ENCODE data around the gene PTGFR.

DNA sequence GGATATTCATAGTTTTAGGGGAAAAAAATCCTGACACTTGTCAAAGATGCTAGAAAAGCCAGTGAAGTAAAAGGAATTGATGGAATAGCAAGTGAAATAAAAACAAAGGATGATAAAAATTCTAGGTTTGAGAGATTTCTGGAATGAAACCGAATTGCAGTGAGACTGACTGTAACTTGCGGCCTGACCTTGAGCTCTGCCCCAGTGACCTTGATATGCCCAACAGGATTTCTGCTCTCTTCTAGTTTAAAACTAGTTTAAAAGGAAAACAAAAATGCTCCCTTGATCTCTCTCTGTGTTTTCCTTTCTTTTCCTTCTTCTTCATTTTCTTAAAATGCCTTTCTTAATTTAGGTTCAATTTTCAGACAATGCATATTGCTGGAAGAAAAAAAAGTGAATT is 74.6 kb downstream of the PTGFR start:
- TF ChIP-seq, protein P1, sequence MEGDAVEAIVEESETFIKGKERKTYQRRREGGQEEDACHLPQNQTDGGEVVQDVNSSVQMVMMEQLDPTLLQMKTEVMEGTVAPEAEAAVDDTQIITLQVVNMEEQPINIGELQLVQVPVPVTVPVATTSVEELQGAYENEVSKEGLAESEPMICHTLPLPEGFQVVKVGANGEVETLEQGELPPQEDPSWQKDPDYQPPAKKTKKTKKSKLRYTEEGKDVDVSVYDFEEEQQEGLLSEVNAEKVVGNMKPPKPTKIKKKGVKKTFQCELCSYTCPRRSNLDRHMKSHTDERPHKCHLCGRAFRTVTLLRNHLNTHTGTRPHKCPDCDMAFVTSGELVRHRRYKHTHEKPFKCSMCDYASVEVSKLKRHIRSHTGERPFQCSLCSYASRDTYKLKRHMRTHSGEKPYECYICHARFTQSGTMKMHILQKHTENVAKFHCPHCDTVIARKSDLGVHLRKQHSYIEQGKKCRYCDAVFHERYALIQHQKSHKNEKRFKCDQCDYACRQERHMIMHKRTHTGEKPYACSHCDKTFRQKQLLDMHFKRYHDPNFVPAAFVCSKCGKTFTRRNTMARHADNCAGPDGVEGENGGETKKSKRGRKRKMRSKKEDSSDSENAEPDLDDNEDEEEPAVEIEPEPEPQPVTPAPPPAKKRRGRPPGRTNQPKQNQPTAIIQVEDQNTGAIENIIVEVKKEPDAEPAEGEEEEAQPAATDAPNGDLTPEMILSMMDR (IDR thresholded peaks at IDR 0.05 in 4 of 5, conservative IDR thresholded peaks at IDR 0.05 in 1 of 5) = no peak
- no peak for TF ChIP-seq POLR2A (IDR thresholded peaks at IDR 0.05)
